Activated CD8-positive, alpha-beta T cell treated with anti-CD3 and anti-CD28 coated beads, Interleukin-2, amount 10 ng/mL, durations not matched to agents 7 days and 5 days (primary cell): Measurements from ENCODE around the gene KPNA3. TPM values are rescaled to one million over a fixed set of nuclear protein-coding genes. Genes with fewer than 3 reads are reported as not detected.
"Not testable (repeated sequence)": the region's sequence is repeated elsewhere in the genome, so short reads cannot be mapped to it uniquely, and the experiment has no call there.

Experiments
- ATAC-seq: fragments of 150-1000 bp; cut with Tn5 transposase; one replicate; pipeline ENCODE4 v1.10.0; 2021; ENCODE audit warnings: moderate library complexity
- CTCF ChIA-PET: fragments of 350-600 bp; sonication (Branson Sonifier 250); formaldehyde crosslinking; loops from one replicate; lab custom pipeline; 2021; ENCODE audit warnings: antibody characterized with exemption; lab: Charles Lee
- POLR2A ChIA-PET: fragments of 350-600 bp; sonication (Branson Sonifier 250); formaldehyde crosslinking; loops from one replicate; lab custom pipeline; 2021; ENCODE audit warnings: antibody characterized with exemption; lab: Charles Lee
- DNase-seq: peaks from one replicate; pipeline ENCODE4 v3.0.0-alpha.2; 2020
- H3K27ac Mint-ChIP-seq: one replicate; pipeline ENCODE4 v1.8.0; 2021; ENCODE audit warnings: mild to moderate bottlenecking, mixed read lengths
- H3K27me3 Mint-ChIP-seq: one replicate; pipeline ENCODE4 v1.8.0; 2021; ENCODE audit warnings: low read depth, mixed read lengths
- H3K36me3 Mint-ChIP-seq: one replicate; pipeline ENCODE4 v1.8.0; 2021; ENCODE audit warnings: low read depth, mixed read lengths
- H3K4me1 Mint-ChIP-seq: one replicate; pipeline ENCODE4 v1.8.0; 2021; ENCODE audit warnings: low read depth, mixed read lengths
- H3K4me3 Mint-ChIP-seq: one replicate; pipeline ENCODE4 v1.8.0; 2021; ENCODE audit warnings: mild to moderate bottlenecking, mixed read lengths
- H3K9me3 Mint-ChIP-seq: one replicate; pipeline ENCODE4 v1.8.0; 2022; ENCODE audit warnings: mixed read lengths; ENCODE audit not compliant: insufficient read depth
- total RNA-seq, 2 experiments: library from RNA; stranded (reverse); gene quantifications; one replicate each; pipeline ENCODE4 v1.2.3, GENCODE V29; 2021

The KPNA3 gene
- total RNA-seq, 2 experiments from 2014 or later, result 38.7 to 41.2 TPM

DNA sequence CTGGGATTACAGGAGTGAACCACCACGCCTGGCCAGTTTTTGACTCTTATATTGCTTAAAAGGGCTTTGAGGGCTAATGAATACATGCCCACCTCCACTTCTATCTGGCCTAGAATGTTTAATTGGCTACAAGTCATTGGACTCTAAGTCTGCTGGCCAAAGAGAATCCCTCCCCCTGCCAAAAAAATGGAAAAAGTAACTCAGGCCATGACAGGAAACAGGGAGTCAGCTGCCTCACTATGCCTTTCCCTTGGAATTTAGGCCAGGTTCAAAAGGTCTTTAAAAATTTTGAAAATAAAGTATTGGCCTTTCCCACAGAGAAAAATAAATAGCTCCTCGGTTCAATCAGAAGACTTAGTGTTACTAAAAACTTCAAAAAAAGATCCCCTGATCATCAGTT lies 34.9 kb upstream of the KPNA3 start:
- Mint-ChIP-seq H3K4me3 (no peak overlapping the region), H3K9me3 (no peaks in the 10 kb centered on the region), H3K27ac (no peak overlapping the region), H3K27me3 (peaks cover 15% of the 10 kb centered on the region), H3K4me1 (no peaks in the 10 kb centered on the region), H3K36me3 (no peaks in the 10 kb centered on the region)
- DNase-seq, result no peak
- ATAC-seq, result no peak
- ChIA-PET POLR2A (no interaction called here), CTCF (no interaction called here)

DNA sequence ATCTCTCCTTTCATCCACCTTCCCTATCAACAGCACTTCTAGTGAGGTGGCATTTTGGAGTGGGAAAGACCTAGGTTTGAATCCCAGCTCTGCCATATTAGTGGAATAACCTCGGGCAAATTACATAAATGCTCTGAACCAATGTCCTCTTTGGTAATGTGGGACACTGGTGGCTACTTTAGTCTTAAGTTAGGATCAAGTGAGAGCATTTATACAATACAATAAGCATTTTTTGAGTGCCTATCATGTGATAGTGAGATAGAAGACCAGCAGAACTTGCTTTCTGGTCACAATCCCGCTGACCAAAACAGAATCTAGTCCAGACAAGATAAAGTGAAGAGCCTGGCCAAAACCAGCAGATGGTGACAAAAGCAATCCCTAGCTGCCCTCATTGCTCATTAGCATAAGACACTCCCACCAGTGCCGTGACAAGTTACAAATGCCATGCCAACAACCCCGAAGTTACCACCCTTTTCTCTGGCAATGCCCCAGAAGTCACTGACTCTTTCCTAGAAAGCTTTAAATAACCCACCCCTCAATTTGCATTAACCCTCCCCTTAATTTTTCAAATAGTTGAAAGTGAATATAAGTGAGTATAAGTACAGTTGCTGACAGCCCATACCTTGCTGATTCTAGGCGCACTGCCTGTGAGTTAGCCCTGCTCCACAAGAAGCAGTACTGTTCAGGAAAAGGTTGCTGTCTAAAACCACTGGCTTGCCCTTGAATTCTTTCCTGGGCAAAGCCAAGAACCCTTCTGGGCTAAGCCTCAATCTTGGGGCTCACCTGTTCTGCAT lies 28.9 kb upstream of the KPNA3 start:
- no peak overlapping the region for H3K27ac Mint-ChIP-seq
- CTCF ChIA-PET, result interaction anchor here (1.2 kb wide), 1 partner anchor 10 kb away, joined by 3 read pairs; no protein-coding TSS in a partner anchor
- no peaks in the 10 kb centered on the region for H3K36me3 Mint-ChIP-seq
- H3K4me1 Mint-ChIP-seq, result no peaks in the 10 kb centered on the region
- ATAC-seq (no peak), DNase-seq (no peak)
- POLR2A ChIA-PET, result no interaction called here
- no peak overlapping the region for H3K4me3 Mint-ChIP-seq
- H3K9me3 Mint-ChIP-seq, result no peaks in the 10 kb centered on the region
- peaks cover 12% of the 10 kb centered on the region for H3K27me3 Mint-ChIP-seq

GRCh38 chr13:49820591-49821215 lies 28.2 kb upstream of the KPNA3 start:
- peaks cover 13% of the 10 kb centered on the region for H3K27me3 Mint-ChIP-seq
- ChIA-PET POLR2A (no interaction called here), CTCF (interaction anchor here (1.2 kb wide), 1 partner anchor 9 kb away, joined by 3 read pairs; no protein-coding TSS in a partner anchor)
- ATAC-seq (no peak), DNase-seq (no peak)
- H3K4me3 Mint-ChIP-seq, result no peak overlapping the region
- H3K36me3 Mint-ChIP-seq, result no peaks in the 10 kb centered on the region
- no peak overlapping the region for H3K27ac Mint-ChIP-seq
- H3K9me3 Mint-ChIP-seq, result no peaks in the 10 kb centered on the region
- H3K4me1 Mint-ChIP-seq, result no peaks in the 10 kb centered on the region

DNA sequence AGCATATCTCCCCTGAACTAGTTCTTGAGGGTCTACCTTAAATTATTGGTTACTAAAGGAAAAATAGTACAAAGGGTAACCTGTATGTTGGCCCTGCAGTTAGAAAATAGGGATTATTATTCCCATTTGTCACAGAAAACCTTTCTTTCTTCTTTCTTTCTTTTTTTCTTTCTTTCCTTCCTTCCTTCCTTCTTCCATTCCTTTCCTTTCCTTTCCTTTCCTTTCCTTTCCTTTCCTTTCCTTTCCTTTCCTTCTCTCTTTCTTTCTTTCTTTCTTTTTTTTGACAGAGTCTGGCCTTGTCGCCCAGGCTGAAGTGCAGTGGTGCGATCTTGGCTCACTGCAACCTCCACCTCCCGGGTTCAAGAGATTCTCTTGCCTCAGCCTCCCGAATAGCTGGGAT lies 23.6 kb upstream of the KPNA3 start:
- DNase-seq, H3K36me3 Mint-ChIP-seq, ATAC-seq, H3K9me3 Mint-ChIP-seq, H3K4me3 Mint-ChIP-seq, H3K27ac Mint-ChIP-seq, CTCF ChIA-PET, POLR2A ChIA-PET, H3K4me1 Mint-ChIP-seq: not testable (repeated sequence)
- peaks cover 21% of the 10 kb centered on the region for H3K27me3 Mint-ChIP-seq

DNA sequence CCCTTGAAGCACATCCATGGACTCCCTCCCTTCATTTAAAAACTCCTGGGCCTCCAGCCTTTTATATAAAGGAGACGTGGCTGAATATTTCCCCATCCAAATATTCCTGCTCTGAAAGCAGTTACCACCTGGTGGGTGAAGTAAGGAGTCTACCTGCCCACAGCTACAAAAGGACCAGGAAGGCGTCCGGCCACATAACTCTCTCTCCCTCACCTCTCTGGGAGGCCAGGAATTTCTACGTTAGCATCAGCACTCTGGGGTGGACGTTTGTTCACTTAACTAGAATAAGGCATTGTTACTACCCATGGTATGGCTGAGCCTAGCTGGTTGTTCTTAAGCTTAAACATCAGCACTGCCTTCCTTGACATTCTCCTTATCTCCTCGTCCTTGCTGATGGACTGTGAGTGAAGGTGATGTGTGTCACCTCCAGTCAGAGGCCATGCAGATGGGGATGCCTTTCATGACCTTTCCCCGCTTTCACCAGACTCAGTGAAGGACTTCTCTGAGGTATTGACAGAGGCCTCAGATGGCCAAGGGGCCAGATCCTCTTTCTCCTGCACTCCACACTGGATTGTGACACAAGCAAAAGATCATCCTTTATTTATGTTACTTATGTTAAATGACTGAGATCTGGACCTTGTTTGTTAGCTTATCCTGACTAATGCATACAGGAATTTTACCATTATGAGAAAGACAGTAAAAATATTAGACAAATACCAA lies 22.2 kb upstream of the KPNA3 start:
- DNase-seq, result no peak
- Mint-ChIP-seq H3K27ac (no peak overlapping the region), H3K36me3 (no peaks in the 10 kb centered on the region), H3K4me1 (no peaks in the 10 kb centered on the region), H3K4me3 (no peak overlapping the region), H3K27me3 (peaks cover 22% of the 10 kb centered on the region), H3K9me3 (no peaks in the 10 kb centered on the region)
- no peak for ATAC-seq
- ChIA-PET CTCF (no interaction called here), POLR2A (no interaction called here)

GRCh38 chr13:49812812-49813211 lies 20.3 kb upstream of the KPNA3 start:
- CTCF ChIA-PET, result interaction anchor here (1.0 kb wide), 1 partner anchor 20 kb away, joined by 3 read pairs; the partner anchor contains the start of gene KPNA3
- Mint-ChIP-seq H3K4me1 (no peaks in the 10 kb centered on the region), H3K27me3 (peaks cover 19% of the 10 kb centered on the region), H3K4me3 (no peak overlapping the region), H3K27ac (no peak overlapping the region), H3K36me3 (no peaks in the 10 kb centered on the region), H3K9me3 (no peaks in the 10 kb centered on the region)
- DNase-seq (no peak), ATAC-seq (no peak)
- POLR2A ChIA-PET, result no interaction called here

DNA sequence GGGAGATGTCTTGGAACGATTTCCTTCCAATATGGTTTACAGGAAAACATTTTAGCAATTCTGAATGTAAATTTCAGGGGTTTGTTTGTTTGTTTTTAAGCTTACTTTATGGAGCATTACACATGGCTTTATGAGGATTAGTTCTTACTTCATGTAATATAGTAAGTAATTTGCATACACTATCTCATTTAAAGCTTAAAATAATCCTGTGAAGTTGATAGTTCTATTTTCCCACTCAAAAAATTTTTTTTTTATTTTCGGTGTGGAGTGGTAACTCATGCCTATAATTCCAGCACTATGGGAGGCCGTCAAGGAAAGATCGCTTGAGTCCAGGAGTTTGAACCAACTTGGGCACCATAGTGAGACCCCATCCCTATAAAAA lies 19.0 kb upstream of the KPNA3 start:
- Mint-ChIP-seq H3K27me3 (peaks cover 13% of the 10 kb centered on the region), H3K9me3 (no peaks in the 10 kb centered on the region), H3K4me3 (no peak overlapping the region), H3K4me1 (no peaks in the 10 kb centered on the region), H3K36me3 (no peaks in the 10 kb centered on the region), H3K27ac (no peak overlapping the region)
- no peak for ATAC-seq
- DNase-seq, result no peak
- CTCF ChIA-PET, result interaction anchor here (0.9 kb wide), 1 partner anchor 9 kb away, joined by 3 read pairs; no protein-coding TSS in a partner anchor
- POLR2A ChIA-PET, result no interaction called here

DNA sequence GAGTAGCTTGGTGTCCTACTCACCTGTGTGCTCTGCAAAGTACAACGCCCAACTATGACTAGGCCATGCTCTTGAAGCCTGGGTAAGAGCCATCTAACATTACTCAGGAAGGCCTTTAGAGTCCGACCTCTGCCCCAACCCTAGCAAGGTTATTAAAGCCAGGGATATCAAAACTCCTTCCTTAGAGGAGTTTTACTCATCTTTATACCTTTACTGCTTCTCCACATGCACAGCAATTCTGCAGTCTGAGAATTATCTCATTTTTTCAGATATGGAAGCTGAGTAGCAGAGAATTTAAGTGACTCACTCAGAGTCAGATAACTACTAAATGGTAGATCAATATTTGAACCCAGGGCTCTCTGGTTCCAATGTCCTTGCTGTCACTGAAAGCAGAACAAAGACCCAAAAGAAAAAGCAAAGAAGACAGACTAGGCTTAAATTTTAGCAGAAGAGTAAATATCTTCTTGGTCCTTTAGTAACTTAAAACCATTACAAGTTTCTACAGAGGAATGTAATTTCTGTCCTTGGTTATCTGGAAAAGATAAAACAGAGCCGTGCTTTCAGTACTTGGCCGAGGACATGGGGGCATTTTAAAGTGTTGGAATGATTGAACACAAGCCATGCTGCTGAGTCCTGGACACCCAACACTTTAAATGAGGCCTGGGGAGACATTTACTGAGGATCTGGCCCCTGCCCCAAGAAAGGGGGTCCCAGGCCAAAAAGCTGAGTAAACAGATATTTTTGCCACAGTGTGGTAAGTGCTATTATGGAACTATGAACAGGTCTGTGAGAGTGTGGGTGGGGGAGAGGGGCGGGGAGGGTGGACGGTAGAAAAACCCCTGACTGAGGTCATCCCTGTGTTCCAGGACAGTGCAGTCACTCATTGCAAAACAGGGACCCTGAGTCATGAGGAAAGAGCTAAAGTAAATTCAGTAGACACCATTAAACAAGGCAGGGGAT lies 18.4 kb upstream of the KPNA3 start:
- no peak overlapping the region for H3K4me3 Mint-ChIP-seq
- H3K27me3 Mint-ChIP-seq, result peaks cover 16% of the 10 kb centered on the region
- POLR2A ChIA-PET, result no interaction called here

GRCh38 chr13:49807681-49808080 lies 15.2 kb upstream of the KPNA3 start:
- ChIA-PET POLR2A (no interaction called here), CTCF (interaction anchor here (1.3 kb wide), 1 partner anchor 10 kb away, joined by 3 read pairs; no protein-coding TSS in a partner anchor)
- DNase-seq (no peak), ATAC-seq (no peak)
- Mint-ChIP-seq H3K36me3 (no peaks in the 10 kb centered on the region), H3K27ac (no peak overlapping the region), H3K27me3 (peaks cover 9% of the 10 kb centered on the region), H3K4me1 (no peaks in the 10 kb centered on the region), H3K4me3 (no peak overlapping the region), H3K9me3 (no peaks in the 10 kb centered on the region)

More for the DNA sequence above, 18.4 kb upstream of the KPNA3 start:
- H3K36me3 Mint-ChIP-seq, result no peaks in the 10 kb centered on the region
- H3K9me3 Mint-ChIP-seq, result no peaks in the 10 kb centered on the region
- ATAC-seq, result no peak
- no peak for DNase-seq
- CTCF ChIA-PET, result interaction anchor here (0.9 kb wide), 1 partner anchor 10 kb away, joined by 3 read pairs; no protein-coding TSS in a partner anchor
- H3K27ac Mint-ChIP-seq, result no peak overlapping the region
- no peaks in the 10 kb centered on the region for H3K4me1 Mint-ChIP-seq

- H3K27ac Mint-ChIP-seq, result no peak overlapping the region
- no peaks in the 10 kb centered on the region for H3K9me3 Mint-ChIP-seq
- H3K27me3 Mint-ChIP-seq, result peaks cover 12% of the 10 kb centered on the region
- POLR2A ChIA-PET, result no interaction called here
- no peak for ATAC-seq
- H3K36me3 Mint-ChIP-seq, result no peaks in the 10 kb centered on the region
- DNase-seq, result no peak
- H3K4me3 Mint-ChIP-seq, result no peak overlapping the region
- H3K4me1 Mint-ChIP-seq, result no peaks in the 10 kb centered on the region
- CTCF ChIA-PET, result interaction anchor here (0.6 to 1.3 kb wide), 3 partner anchors 9 to 1989 kb away, joined by 3 read pairs; no protein-coding TSS in a partner anchor
Measured at GRCh38 chr13:49806126-49806536, 13.6 kb upstream of the KPNA3 start.

- H3K9me3 Mint-ChIP-seq, H3K27ac Mint-ChIP-seq, H3K4me1 Mint-ChIP-seq, H3K36me3 Mint-ChIP-seq, ATAC-seq, POLR2A ChIA-PET, H3K4me3 Mint-ChIP-seq, DNase-seq: not testable (repeated sequence)
- CTCF ChIA-PET, result interaction anchor here (0.6 kb wide), 1 partner anchor 31 kb away, joined by 5 read pairs; no protein-coding TSS in a partner anchor
- H3K27me3 Mint-ChIP-seq, result peaks cover 10% of the 10 kb centered on the region
Measured at GRCh38 chr13:49803047-49803446, 10.6 kb upstream of the KPNA3 start.
